Measurements from ENCODE around the gene PNPLA4. TPM values are rescaled to one million over a fixed set of nuclear protein-coding genes. Genes with fewer than 3 reads are reported as not detected.

PNPLA4 gene
- total RNA-seq, 2 donors from 2014 or later, result 0.95 to 11.6 TPM

DNA sequence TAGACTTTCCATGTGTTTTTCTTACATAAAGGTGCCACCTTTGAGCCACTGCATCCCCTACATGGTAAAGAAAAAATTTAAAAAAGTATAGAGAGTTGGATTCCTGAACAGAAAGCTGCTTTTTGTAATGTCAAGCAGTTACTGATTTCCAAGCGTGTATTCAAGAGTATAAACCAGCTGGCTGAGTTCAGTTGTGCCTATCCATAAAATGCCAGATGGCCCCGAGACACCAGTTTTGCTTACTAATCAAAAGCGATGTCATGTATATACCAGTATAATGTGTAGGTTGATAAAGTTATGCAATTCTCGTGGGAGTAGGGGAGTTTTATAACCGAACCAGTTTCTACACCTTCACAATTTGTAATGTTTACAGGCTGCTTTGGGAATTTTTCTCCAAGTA is 26.2 kb upstream of the PNPLA4 start:
- ATAC-seq (ENCODE audit: insufficient number of reproducible peaks, low FRiP score, low read depth), result no peak

DNA sequence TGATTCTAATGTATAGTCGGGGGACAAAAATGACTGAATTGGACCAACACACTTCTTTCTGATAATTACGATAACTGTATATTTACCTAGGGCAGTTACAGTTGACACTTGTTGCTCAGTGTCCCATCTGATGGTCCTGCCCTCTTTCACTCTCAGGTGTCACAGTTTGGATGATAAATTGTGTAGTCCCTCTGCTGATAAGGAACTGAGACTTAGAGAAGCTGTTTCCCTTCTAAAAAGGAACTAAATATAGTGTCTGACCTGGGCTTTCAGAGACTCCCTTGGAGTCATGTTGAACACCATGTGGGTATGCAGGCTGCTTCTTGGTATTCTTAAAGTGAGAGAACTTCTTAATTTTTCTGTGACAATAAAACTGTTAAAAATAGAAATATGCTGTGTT is 23.7 kb upstream of the PNPLA4 start:
- Histone ChIP-seq H3K36me3 (no peaks in the 10 kb centered on the region), H3K4me1 (ENCODE audit: control insufficient read depth in 1 of 2, low read depth in 2 of 2) (no peaks in the 10 kb centered on the region), H3K27me3 (replicated peaks; ENCODE audit: insufficient read depth) (no peaks in the 10 kb centered on the region), H3K27ac (no peak overlapping the region), H3K4me3 (no peak overlapping the region), H3K9me3 (no peaks in the 10 kb centered on the region)
- DNase-seq (ENCODE audit: low spot score) (no peak), ATAC-seq (ENCODE audit: insufficient number of reproducible peaks, low FRiP score, low read depth) (no peak)
- TF ChIP-seq, protein P1, sequence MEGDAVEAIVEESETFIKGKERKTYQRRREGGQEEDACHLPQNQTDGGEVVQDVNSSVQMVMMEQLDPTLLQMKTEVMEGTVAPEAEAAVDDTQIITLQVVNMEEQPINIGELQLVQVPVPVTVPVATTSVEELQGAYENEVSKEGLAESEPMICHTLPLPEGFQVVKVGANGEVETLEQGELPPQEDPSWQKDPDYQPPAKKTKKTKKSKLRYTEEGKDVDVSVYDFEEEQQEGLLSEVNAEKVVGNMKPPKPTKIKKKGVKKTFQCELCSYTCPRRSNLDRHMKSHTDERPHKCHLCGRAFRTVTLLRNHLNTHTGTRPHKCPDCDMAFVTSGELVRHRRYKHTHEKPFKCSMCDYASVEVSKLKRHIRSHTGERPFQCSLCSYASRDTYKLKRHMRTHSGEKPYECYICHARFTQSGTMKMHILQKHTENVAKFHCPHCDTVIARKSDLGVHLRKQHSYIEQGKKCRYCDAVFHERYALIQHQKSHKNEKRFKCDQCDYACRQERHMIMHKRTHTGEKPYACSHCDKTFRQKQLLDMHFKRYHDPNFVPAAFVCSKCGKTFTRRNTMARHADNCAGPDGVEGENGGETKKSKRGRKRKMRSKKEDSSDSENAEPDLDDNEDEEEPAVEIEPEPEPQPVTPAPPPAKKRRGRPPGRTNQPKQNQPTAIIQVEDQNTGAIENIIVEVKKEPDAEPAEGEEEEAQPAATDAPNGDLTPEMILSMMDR (IDR thresholded peaks at IDR 0.05), result no peak

More for the DNA sequence above, 26.2 kb upstream of the PNPLA4 start:
- DNase-seq (ENCODE audit: low spot score), result no peak
- H3K4me3 ChIP-seq, result no peak overlapping the region
- no peaks in the 10 kb centered on the region for H3K9me3 ChIP-seq
- TF ChIP-seq, protein P1 (IDR thresholded peaks at IDR 0.05), result no peak
- no peaks in the 10 kb centered on the region for H3K4me1 ChIP-seq (ENCODE audit: control insufficient read depth in 1 of 2, low read depth in 2 of 2)
- no peaks in the 10 kb centered on the region for H3K27me3 ChIP-seq (replicated peaks; ENCODE audit: insufficient read depth)
- H3K36me3 ChIP-seq, result no peaks in the 10 kb centered on the region
- no peak overlapping the region for H3K27ac ChIP-seq

GRCh38 chrX:7948483-7948882 is 21.3 kb upstream of the PNPLA4 start:
- H3K4me1 ChIP-seq (ENCODE audit: control insufficient read depth in 1 of 2, low read depth in 2 of 2), result no peaks in the 10 kb centered on the region
- DNase-seq (ENCODE audit: low spot score) (no peak), ATAC-seq (ENCODE audit: insufficient number of reproducible peaks, low FRiP score, low read depth) (no peak)
- H3K36me3 ChIP-seq, result no peaks in the 10 kb centered on the region
- no peaks in the 10 kb centered on the region for H3K9me3 ChIP-seq
- H3K27ac ChIP-seq, result no peak overlapping the region
- TF ChIP-seq, protein P1 (IDR thresholded peaks at IDR 0.05), result no peak
- no peak overlapping the region for H3K4me3 ChIP-seq
- H3K27me3 ChIP-seq (replicated peaks; ENCODE audit: insufficient read depth), result no peaks in the 10 kb centered on the region

GRCh38 chrX:7946960-7947359 is 19.7 kb upstream of the PNPLA4 start:
- TF ChIP-seq, protein P1 (IDR thresholded peaks at IDR 0.05), result no peak
- DNase-seq (ENCODE audit: low spot score), result no peak
- Histone ChIP-seq H3K27me3 (replicated peaks; ENCODE audit: insufficient read depth) (no peaks in the 10 kb centered on the region), H3K4me3 (no peak overlapping the region), H3K36me3 (no peaks in the 10 kb centered on the region), H3K9me3 (no peaks in the 10 kb centered on the region), H3K27ac (no peak overlapping the region), H3K4me1 (ENCODE audit: control insufficient read depth in 1 of 2, low read depth in 2 of 2) (no peaks in the 10 kb centered on the region)
- ATAC-seq (ENCODE audit: insufficient number of reproducible peaks, low FRiP score, low read depth), result no peak

DNA sequence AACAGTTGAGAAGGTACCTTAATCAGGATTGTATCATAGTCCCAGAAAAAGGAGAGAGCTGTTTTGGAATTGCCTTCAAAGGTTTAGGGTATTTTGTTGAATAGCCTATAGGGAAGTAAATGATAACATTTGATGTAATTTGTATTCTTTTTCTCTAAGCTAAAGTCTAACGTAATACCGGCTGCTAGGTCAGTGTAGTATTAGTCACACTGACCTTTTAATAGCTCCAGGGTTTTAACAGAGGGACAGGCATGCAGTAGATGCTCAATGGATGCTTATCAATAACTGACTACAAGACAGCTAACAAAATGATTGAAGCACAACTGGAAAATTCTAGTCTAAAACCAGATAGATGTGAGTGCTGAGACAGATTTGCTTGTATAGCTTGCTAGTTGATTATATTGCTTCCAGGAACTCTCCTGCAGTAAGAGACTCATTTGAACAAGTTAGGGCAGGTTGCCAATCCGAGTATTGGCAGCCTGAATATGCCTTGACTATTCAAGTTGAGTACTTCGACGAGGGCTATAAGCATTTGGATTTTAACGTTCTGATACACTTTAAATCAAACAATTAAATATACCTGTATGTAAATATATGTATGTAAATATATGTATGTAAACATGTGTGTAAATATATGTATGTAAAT is 16.5 kb upstream of the PNPLA4 start:
- no peaks in the 10 kb centered on the region for H3K27me3 ChIP-seq (replicated peaks; ENCODE audit: insufficient read depth)
- H3K36me3 ChIP-seq, result no peaks in the 10 kb centered on the region
- TF ChIP-seq, protein P1 (IDR thresholded peaks at IDR 0.05), result no peak
- no peaks in the 10 kb centered on the region for H3K9me3 ChIP-seq
- H3K4me1 ChIP-seq (ENCODE audit: control insufficient read depth in 1 of 2, low read depth in 2 of 2), result no peaks in the 10 kb centered on the region
- ATAC-seq (ENCODE audit: insufficient number of reproducible peaks, low FRiP score, low read depth) (no peak), DNase-seq (ENCODE audit: low spot score) (no peak)
- H3K27ac ChIP-seq, result no peak overlapping the region
- no peak overlapping the region for H3K4me3 ChIP-seq
